HS-5 (cell line): ENCODE data around the gene MZT2A.
"Not testable (repeated sequence)": the region's sequence is repeated elsewhere in the genome, so short reads cannot be mapped to it uniquely, and the experiment has no call there.

Experiments used
- DNase-seq: peaks from one replicate; pipeline ENCODE4 v3.0.0-alpha.2; 2012; ENCODE audit warnings: low read depth

The MZT2A gene

GRCh38 chr2:131520526-131520925, 28.3 kb upstream of the MZT2A start:
- no peak for DNase-seq

GRCh38 chr2:131519871-131520470, 27.8 kb upstream of the MZT2A start:
- not testable (repeated sequence) for DNase-seq

GRCh38 chr2:131519466-131519865, 27.3 kb upstream of the MZT2A start:
- no peak for DNase-seq

- DNase-seq, result not testable (repeated sequence)
Measured at GRCh38 chr2:131518531-131518930, 26.3 kb upstream of the MZT2A start.

GRCh38 chr2:131517856-131518255, 25.7 kb upstream of the MZT2A start:
- not testable (repeated sequence) for DNase-seq

GRCh38 chr2:131517106-131517831, 25.1 kb upstream of the MZT2A start:
- no peak for DNase-seq

- DNase-seq, result not testable (repeated sequence)
Measured at GRCh38 chr2:131516621-131517020, 24.4 kb upstream of the MZT2A start.

GRCh38 chr2:131516011-131516410, 23.8 kb upstream of the MZT2A start:
- no peak for DNase-seq

GRCh38 chr2:131515235-131515634, 23.0 kb upstream of the MZT2A start:
- not testable (repeated sequence) for DNase-seq

GRCh38 chr2:131514408-131515166, 22.4 kb upstream of the MZT2A start:
- not testable (repeated sequence) for DNase-seq

GRCh38 chr2:131511969-131512870, 20.0 kb upstream of the MZT2A start:
- not testable (repeated sequence) for DNase-seq

- DNase-seq, result not testable (repeated sequence)
Measured at GRCh38 chr2:131511291-131511968, 19.2 kb upstream of the MZT2A start.

- no peak for DNase-seq
Measured at GRCh38 chr2:131509615-131510014, 17.4 kb upstream of the MZT2A start.

GRCh38 chr2:131504082-131504750, 12.0 kb upstream of the MZT2A start:
- DNase-seq, result not testable (repeated sequence)

- DNase-seq, result not testable (repeated sequence)
Measured at GRCh38 chr2:131503587-131503986, 11.4 kb upstream of the MZT2A start.

- not testable (repeated sequence) for DNase-seq
Measured at GRCh38 chr2:131498321-131498973, 6.2 kb upstream of the MZT2A start.

- not testable (repeated sequence) for DNase-seq
Measured at GRCh38 chr2:131495506-131495905, 3.3 kb upstream of the MZT2A start.

GRCh38 chr2:131493199-131493968, 1.2 kb upstream of the MZT2A start:
- no peak for DNase-seq
